Measurements from ENCODE around the gene MCOLN1. TPM values are rescaled to one million over a fixed set of nuclear protein-coding genes. Genes with fewer than 3 reads are reported as not detected.

Gene MCOLN1
- total RNA-seq, 1 experiment from 2014 or later: 13.1 TPM

DNA sequence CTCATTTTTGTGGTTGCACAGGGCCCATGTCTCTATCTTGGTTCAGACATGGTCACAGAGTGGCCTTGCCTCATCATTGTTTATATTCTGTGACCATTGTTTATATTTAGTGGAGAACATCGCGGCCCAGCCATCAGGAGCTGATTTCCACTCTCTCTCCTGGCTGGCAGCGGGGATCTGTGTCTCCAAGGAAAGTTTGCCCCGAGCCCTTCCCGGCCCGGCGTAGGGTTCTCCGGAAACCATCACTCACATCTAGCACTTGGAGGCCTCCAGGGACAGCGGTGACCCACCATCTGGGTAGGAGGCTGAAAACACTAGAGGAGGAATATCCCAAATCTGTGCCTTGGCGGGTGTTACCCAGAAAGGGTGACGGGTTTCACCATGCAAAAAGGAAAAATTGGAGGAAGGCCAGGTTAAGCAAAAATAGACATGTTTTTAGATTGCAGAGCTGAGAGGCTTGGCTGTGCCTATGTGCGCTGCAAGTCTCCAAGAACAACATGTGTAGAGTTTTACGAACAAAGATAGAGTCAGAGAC lies 7.2 kb upstream of the MCOLN1 start:
- Mint-ChIP-seq H3K9me3 (ENCODE audit: low read depth, unreplicated experiment) (no peaks in the 10 kb centered on the region), H3K4me3 (ENCODE audit: low read depth, unreplicated experiment) (peak overlapping the region; percentile 76), H3K27ac (ENCODE audit: unreplicated experiment) (peak overlapping the region; percentile 83), H3K27me3 (ENCODE audit: unreplicated experiment) (peaks cover 14% of the 10 kb centered on the region), H3K4me1 (ENCODE audit: low read depth, unreplicated experiment) (peaks cover 10% of the 10 kb centered on the region), H3K36me3 (ENCODE audit: insufficient read depth, unreplicated experiment) (peaks cover 14% of the 10 kb centered on the region)
- intact Hi-C loops (cut with micrococcal nuclease; ENCODE audit: unreplicated experiment): no loop called here
- CTCF ChIA-PET: no interaction called here
- no TSS peak for BruUV-seq (replicated peaks)
- DNase-seq: no peak
- TF ChIP-seq, protein P1, sequence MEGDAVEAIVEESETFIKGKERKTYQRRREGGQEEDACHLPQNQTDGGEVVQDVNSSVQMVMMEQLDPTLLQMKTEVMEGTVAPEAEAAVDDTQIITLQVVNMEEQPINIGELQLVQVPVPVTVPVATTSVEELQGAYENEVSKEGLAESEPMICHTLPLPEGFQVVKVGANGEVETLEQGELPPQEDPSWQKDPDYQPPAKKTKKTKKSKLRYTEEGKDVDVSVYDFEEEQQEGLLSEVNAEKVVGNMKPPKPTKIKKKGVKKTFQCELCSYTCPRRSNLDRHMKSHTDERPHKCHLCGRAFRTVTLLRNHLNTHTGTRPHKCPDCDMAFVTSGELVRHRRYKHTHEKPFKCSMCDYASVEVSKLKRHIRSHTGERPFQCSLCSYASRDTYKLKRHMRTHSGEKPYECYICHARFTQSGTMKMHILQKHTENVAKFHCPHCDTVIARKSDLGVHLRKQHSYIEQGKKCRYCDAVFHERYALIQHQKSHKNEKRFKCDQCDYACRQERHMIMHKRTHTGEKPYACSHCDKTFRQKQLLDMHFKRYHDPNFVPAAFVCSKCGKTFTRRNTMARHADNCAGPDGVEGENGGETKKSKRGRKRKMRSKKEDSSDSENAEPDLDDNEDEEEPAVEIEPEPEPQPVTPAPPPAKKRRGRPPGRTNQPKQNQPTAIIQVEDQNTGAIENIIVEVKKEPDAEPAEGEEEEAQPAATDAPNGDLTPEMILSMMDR (IDR thresholded peaks at IDR 0.05; ENCODE audit: unreplicated experiment): no peak

GRCh38 chr19:7515645-7516151 lies 6.7 kb upstream of the MCOLN1 start, which contains the start of gene ZNF358:
Gene ZNF358 (plus strand): TSS chr19:7516103. CDS start chr19:7519243, 3,140 bp downstream.
- BruUV-seq (replicated peaks): no TSS peak
- peaks cover 10% of the 10 kb centered on the region for H3K4me1 Mint-ChIP-seq (ENCODE audit: low read depth, unreplicated experiment)
- H3K27ac Mint-ChIP-seq (ENCODE audit: unreplicated experiment): peak within 1 kb of the TSS; percentile 83
- intact Hi-C loops (cut with micrococcal nuclease; ENCODE audit: unreplicated experiment): no loop called here
- CTCF ChIA-PET: no interaction called here
- H3K4me3 Mint-ChIP-seq (ENCODE audit: low read depth, unreplicated experiment): peak within 1 kb of the TSS; percentile 76
- H3K27me3 Mint-ChIP-seq (ENCODE audit: unreplicated experiment): peaks cover 13% of the 10 kb centered on the region
- TF ChIP-seq, protein P1 (IDR thresholded peaks at IDR 0.05; ENCODE audit: unreplicated experiment): no peak
- peak; percentile 60 for DNase-seq
- H3K36me3 Mint-ChIP-seq (ENCODE audit: insufficient read depth, unreplicated experiment): peaks cover 18% of the 10 kb centered on the region
- no peaks in the 10 kb centered on the region for H3K9me3 Mint-ChIP-seq (ENCODE audit: low read depth, unreplicated experiment)

DNA sequence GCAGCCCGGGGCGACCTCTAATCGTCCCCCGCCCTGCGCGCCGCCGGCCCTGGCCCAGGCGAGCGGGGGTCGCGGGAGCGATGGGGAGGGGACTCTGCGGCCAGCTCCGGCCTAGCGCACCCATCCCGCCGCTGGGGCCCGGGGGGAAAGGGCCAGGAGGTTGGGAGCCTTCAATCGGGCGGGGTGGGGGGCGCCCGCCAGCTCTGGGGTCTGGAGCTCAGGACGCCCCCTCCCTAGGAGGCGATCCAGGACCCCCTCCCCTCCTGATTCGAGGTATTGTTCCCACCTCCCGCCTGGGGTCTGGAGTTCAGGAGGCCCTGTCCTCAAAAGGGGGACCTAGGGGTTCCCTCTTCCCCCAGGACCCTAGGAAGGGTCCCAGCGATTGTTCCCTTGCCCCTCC lies 6.1 kb upstream of the MCOLN1 start:
- Mint-ChIP-seq H3K4me3 (ENCODE audit: low read depth, unreplicated experiment) (peak overlapping the region; percentile 43), H3K36me3 (ENCODE audit: insufficient read depth, unreplicated experiment) (peaks cover 19% of the 10 kb centered on the region), H3K27me3 (ENCODE audit: unreplicated experiment) (peaks cover 13% of the 10 kb centered on the region), H3K4me1 (ENCODE audit: low read depth, unreplicated experiment) (peaks cover 10% of the 10 kb centered on the region), H3K27ac (ENCODE audit: unreplicated experiment) (no peak overlapping the region), H3K9me3 (ENCODE audit: low read depth, unreplicated experiment) (no peaks in the 10 kb centered on the region)
- no TSS peak for BruUV-seq (replicated peaks)
- TF ChIP-seq, protein P1 (IDR thresholded peaks at IDR 0.05; ENCODE audit: unreplicated experiment): no peak
- intact Hi-C loops (cut with micrococcal nuclease; ENCODE audit: unreplicated experiment): no loop called here
- DNase-seq: no peak
- CTCF ChIA-PET: no interaction called here

DNA sequence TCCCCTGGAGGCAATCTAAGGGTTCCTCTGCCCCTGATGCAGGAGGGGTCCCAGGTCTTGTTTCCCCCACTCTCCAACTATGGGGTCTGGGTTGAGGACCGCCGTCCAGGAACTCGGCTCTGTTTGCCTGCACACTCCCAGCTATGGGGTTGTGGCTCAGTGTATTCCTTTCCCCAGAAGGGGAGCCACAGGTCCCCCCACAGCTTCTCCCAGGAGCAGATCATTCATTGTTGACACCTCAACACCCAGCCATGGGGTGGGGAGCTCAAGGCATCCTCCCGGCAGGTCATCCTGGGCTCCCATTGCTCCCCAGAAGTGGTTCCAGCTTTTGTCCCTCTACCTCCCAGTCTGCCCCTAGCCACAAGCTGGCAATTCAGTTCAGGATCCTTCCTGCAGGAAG lies 5.5 kb upstream of the MCOLN1 start:
- intact Hi-C loops (cut with micrococcal nuclease; ENCODE audit: unreplicated experiment): no loop called here
- no peak overlapping the region for H3K27ac Mint-ChIP-seq (ENCODE audit: unreplicated experiment)
- H3K4me3 Mint-ChIP-seq (ENCODE audit: low read depth, unreplicated experiment): peak overlapping the region; percentile 43
- peaks cover 13% of the 10 kb centered on the region for H3K27me3 Mint-ChIP-seq (ENCODE audit: unreplicated experiment)
- TF ChIP-seq, protein P1 (IDR thresholded peaks at IDR 0.05; ENCODE audit: unreplicated experiment): no peak
- peaks cover 23% of the 10 kb centered on the region for H3K36me3 Mint-ChIP-seq (ENCODE audit: insufficient read depth, unreplicated experiment)
- BruUV-seq (replicated peaks): no TSS peak
- CTCF ChIA-PET: no interaction called here
- peaks cover 14% of the 10 kb centered on the region for H3K4me1 Mint-ChIP-seq (ENCODE audit: low read depth, unreplicated experiment)
- DNase-seq: no peak
- H3K9me3 Mint-ChIP-seq (ENCODE audit: low read depth, unreplicated experiment): no peaks in the 10 kb centered on the region
